Thoracic aorta (tissue), 2 donors: Measurements from ENCODE around the gene PPRC1. TPM values are rescaled to one million over a fixed set of nuclear protein-coding genes. Genes with fewer than 3 reads are reported as not detected.

Experiments used
- ATAC-seq: fragments of 150-250 bp; one replicate; pipeline ENCODE4 v1.8.0; 2017; ENCODE audit warnings: low read depth; ENCODE audit not compliant: insufficient number of reproducible peaks, low FRiP score
- DNase-seq: peaks from one replicate; pipeline ENCODE4 v3.0.0-alpha.2; 2020; ENCODE audit warnings: low spot score
- H3K27ac ChIP-seq, 2 donors: fragments of 200-600 bp; sonication (generic); 1 replicate in 1 of 2; 2 replicates in 1 of 2; pipeline ENCODE4 v1.5.1; 2016; ENCODE audit warnings: mild to moderate bottlenecking in 2 of 2, moderate library complexity in 2 of 2
- H3K27me3 ChIP-seq: fragments of 200-600 bp; sonication (generic); replicated peaks from 2 replicates; pipeline ENCODE4 v1.6.0; 2016; ENCODE audit warnings: mild to moderate bottlenecking; ENCODE audit not compliant: insufficient read depth
- H3K36me3 ChIP-seq: fragments of 200-600 bp; sonication (generic); one replicate; pipeline ENCODE4 v1.5.1; 2016
- H3K4me1 ChIP-seq, 2 donors: fragments of 200-600 bp; sonication (generic); 1 replicate in 1 of 2; 2 replicates in 1 of 2; pipeline versions ENCODE4 v1.5.1 to v1.6.0; 2016; ENCODE audit warnings: low read depth in 2 of 2, mild to moderate bottlenecking in 1 of 2; ENCODE audit not compliant: control insufficient read depth in 1 of 2
- H3K4me3 ChIP-seq: fragments of 200-600 bp; sonication (generic); 2 replicates; pipeline ENCODE4 v1.5.1; 2016; ENCODE audit warnings: mild to moderate bottlenecking
- H3K9me3 ChIP-seq: fragments of 200-600 bp; sonication (generic); 2 replicates; pipeline ENCODE4 v1.5.1; 2016
- total RNA-seq, 2 donors: library from RNA; depleted of rRNA; stranded (reverse); fragments of >200 nt; gene quantifications; one replicate each; pipeline versions ENCODE4 v1.1.0 to v1.2.3, GENCODE V29; 2016
- TF ChIP-seq, protein P1 (sequence below): fragments of 200-600 bp; sonication (generic); IDR thresholded peaks from one replicate; pipeline ENCODE4 v1.5.1; 2019; ENCODE audit warnings: antibody characterized with exemption

PPRC1 gene
- total RNA-seq, 2 donors from 2014 or later: 18.0 to 56.4 TPM

- Histone ChIP-seq H3K9me3 (no peaks in the 10 kb centered on the region), H3K4me1 (peaks cover 16 to 22% of the 10 kb centered on the region in 2 donors), H3K36me3 (peaks cover 53% of the 10 kb centered on the region), H3K27me3 (no peaks in the 10 kb centered on the region), H3K4me3 (no peak overlapping the region), H3K27ac (no peak overlapping the region)
- TF ChIP-seq, protein P1, sequence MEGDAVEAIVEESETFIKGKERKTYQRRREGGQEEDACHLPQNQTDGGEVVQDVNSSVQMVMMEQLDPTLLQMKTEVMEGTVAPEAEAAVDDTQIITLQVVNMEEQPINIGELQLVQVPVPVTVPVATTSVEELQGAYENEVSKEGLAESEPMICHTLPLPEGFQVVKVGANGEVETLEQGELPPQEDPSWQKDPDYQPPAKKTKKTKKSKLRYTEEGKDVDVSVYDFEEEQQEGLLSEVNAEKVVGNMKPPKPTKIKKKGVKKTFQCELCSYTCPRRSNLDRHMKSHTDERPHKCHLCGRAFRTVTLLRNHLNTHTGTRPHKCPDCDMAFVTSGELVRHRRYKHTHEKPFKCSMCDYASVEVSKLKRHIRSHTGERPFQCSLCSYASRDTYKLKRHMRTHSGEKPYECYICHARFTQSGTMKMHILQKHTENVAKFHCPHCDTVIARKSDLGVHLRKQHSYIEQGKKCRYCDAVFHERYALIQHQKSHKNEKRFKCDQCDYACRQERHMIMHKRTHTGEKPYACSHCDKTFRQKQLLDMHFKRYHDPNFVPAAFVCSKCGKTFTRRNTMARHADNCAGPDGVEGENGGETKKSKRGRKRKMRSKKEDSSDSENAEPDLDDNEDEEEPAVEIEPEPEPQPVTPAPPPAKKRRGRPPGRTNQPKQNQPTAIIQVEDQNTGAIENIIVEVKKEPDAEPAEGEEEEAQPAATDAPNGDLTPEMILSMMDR: no peak
- no peak for DNase-seq
- ATAC-seq: no peak
Observed at GRCh38 chr10:102109166-102110116, 23.4 kb upstream of the PPRC1 start.

GRCh38 chr10:102111276-102111675, 21.6 kb upstream of the PPRC1 start:
- TF ChIP-seq, protein P1: no peak
- DNase-seq (no peak), ATAC-seq (no peak)
- no peak overlapping the region for H3K27ac ChIP-seq
- H3K9me3 ChIP-seq: no peaks in the 10 kb centered on the region
- H3K27me3 ChIP-seq: no peaks in the 10 kb centered on the region
- H3K4me3 ChIP-seq: no peak overlapping the region
- peaks cover 50% of the 10 kb centered on the region for H3K36me3 ChIP-seq
- H3K4me1 ChIP-seq: peaks cover 20 to 36% of the 10 kb centered on the region in 2 donors

GRCh38 chr10:102112210-102112817, 20.5 kb upstream of the PPRC1 start:
- H3K36me3 ChIP-seq: peaks cover 43% of the 10 kb centered on the region
- no peaks in the 10 kb centered on the region for H3K27me3 ChIP-seq
- peaks cover 25 to 46% of the 10 kb centered on the region in 2 donors for H3K4me1 ChIP-seq
- no peaks in the 10 kb centered on the region for H3K9me3 ChIP-seq
- no peak for DNase-seq
- TF ChIP-seq, protein P1: no peak
- ATAC-seq: no peak
- H3K27ac ChIP-seq: no peak overlapping the region
- H3K4me3 ChIP-seq: no peak overlapping the region

GRCh38 chr10:102113261-102113955, 19.4 kb upstream of the PPRC1 start:
- H3K27me3 ChIP-seq: no peaks in the 10 kb centered on the region
- ATAC-seq (no peak), DNase-seq (no peak)
- H3K9me3 ChIP-seq: no peaks in the 10 kb centered on the region
- peak overlapping the region; percentile 75 for H3K4me3 ChIP-seq
- H3K27ac ChIP-seq: peak overlapping the region; percentile 27 to 36
- H3K4me1 ChIP-seq: peaks cover 35 to 57% of the 10 kb centered on the region in 2 donors
- TF ChIP-seq, protein P1: no peak
- peaks cover 34% of the 10 kb centered on the region for H3K36me3 ChIP-seq
